ENCODE measurements around the gene TERB1.

TERB1 gene

DNA sequence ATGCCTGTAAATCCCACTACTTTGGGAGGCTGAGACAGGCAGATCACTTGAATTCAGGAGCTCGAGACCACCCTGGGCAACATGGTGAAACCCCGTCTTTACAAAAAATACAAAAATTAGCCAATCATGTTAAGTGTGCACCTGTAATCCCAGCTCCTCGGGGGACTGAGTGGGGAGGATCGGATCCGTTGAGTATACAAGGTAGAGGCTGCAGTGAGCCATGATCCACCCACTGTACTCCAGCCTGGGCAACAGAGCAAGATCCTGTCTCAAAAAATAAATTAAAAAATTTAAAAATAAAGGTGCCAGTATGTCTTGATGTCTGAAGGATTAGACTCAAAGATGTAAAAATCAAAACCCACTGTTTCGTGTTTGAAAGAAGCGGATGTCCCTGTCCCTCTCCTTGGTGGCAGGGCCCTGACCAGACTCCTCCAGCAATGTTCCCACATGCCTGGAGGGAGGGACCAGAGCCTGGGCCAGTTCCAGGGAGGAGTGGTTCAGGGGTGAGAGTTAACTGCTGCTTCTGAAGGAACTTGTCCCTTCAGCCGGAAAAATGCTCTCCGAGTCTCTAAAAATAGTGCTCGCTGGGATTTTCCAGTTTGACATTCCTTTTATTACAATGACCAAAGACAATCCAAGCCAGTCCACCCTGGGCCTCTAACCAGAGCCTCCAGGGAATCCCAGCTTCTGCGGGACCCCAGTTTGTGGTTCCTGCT is 95.4 kb downstream of the TERB1 start:
- DNase-seq (ENCODE audit: low read depth): no peak

Measured in activated T-helper 1 cell treated with Interleukin-2 at 50 U/mL for 16 hours (primary cell).